COLO668 (cell line): Measurements from ENCODE around the gene FIGN.

Source experiments
- DNase-seq: peaks from one replicate; lab custom pipeline; 2025; ENCODE audit not compliant: unreplicated experiment; lab: John Stamatoyannopoulos, UW

Gene FIGN

GRCh38 chr2:163625632-163626031, 110.2 kb downstream of the FIGN start:
- DNase-seq, result no peak

GRCh38 chr2:163621445-163622004, 114.3 kb downstream of the FIGN start:
- DNase-seq, result no peak

- no peak for DNase-seq
Measured at GRCh38 chr2:163617517-163617916, 118.3 kb downstream of the FIGN start.

- DNase-seq, result no peak
Measured at GRCh38 chr2:163613266-163613731, 122.5 kb downstream of the FIGN start.

- no peak for DNase-seq
Measured at GRCh38 chr2:163612332-163612731, 123.5 kb downstream of the FIGN start.

- no peak for DNase-seq
Measured at GRCh38 chr2:163611557-163611906, 124.3 kb downstream of the FIGN start.

GRCh38 chr2:163610817-163611556, 124.8 kb downstream of the FIGN start:
- no peak for DNase-seq

- no peak for DNase-seq
Measured at GRCh38 chr2:163607630-163608029, 128.2 kb downstream of the FIGN start.

GRCh38 chr2:163606878-163607277, 128.9 kb downstream of the FIGN start:
- DNase-seq, result no peak

GRCh38 chr2:163605779-163606178, 130.0 kb downstream of the FIGN start:
- DNase-seq, result no peak

GRCh38 chr2:163604941-163605555, 130.8 kb downstream of the FIGN start:
- DNase-seq, result no peak

- DNase-seq, result no peak
Measured at GRCh38 chr2:163602196-163602595, 133.6 kb downstream of the FIGN start.

GRCh38 chr2:163601377-163601776, 134.4 kb downstream of the FIGN start:
- DNase-seq, result no peak

- DNase-seq, result no peak
Measured at GRCh38 chr2:163600801-163601200, 135.0 kb downstream of the FIGN start.

- no peak for DNase-seq
Measured at GRCh38 chr2:163595028-163595427, 140.8 kb downstream of the FIGN start.

- DNase-seq, result no peak
Measured at GRCh38 chr2:163594497-163594896, 141.3 kb downstream of the FIGN start.

GRCh38 chr2:163593982-163594381, 141.8 kb downstream of the FIGN start:
- DNase-seq, result no peak

- no peak for DNase-seq
Measured at GRCh38 chr2:163592954-163593622, 142.7 kb downstream of the FIGN start.

GRCh38 chr2:163591461-163591860, 144.3 kb downstream of the FIGN start:
- DNase-seq, result no peak

GRCh38 chr2:163580757-163581156, 155.1 kb downstream of the FIGN start:
- no peak for DNase-seq

GRCh38 chr2:163574309-163574708, 161.5 kb downstream of the FIGN start:
- DNase-seq, result no peak

GRCh38 chr2:163573652-163574051, 162.2 kb downstream of the FIGN start:
- DNase-seq, result no peak
